ENCODE data around the gene MLIP.
"Not testable (repeated sequence)": the region's sequence is repeated elsewhere in the genome, so short reads cannot be mapped to it uniquely, and the experiment has no call there.

MLIP gene, protein sequence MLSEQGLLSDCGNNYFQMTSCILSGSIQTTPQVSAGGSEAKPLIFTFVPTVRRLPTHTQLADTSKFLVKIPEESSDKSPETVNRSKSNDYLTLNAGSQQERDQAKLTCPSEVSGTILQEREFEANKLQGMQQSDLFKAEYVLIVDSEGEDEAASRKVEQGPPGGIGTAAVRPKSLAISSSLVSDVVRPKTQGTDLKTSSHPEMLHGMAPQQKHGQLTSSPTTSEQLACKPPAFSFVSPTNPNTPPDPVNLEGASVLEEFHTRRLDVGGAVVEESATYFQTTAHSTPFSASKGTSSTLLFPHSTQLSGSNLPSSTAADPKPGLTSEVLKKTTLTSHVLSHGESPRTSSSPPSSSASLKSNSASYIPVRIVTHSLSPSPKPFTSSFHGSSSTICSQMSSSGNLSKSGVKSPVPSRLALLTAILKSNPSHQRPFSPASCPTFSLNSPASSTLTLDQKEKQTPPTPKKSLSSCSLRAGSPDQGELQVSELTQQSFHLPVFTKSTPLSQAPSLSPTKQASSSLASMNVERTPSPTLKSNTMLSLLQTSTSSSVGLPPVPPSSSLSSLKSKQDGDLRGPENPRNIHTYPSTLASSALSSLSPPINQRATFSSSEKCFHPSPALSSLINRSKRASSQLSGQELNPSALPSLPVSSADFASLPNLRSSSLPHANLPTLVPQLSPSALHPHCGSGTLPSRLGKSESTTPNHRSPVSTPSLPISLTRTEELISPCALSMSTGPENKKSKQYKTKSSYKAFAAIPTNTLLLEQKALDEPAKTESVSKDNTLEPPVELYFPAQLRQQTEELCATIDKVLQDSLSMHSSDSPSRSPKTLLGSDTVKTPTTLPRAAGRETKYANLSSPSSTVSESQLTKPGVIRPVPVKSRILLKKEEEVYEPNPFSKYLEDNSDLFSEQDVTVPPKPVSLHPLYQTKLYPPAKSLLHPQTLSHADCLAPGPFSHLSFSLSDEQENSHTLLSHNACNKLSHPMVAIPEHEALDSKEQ

GRCh38 chr6:54111341-54112045 is at the start of gene MLIP:
MLIP (plus strand) TSS chr6:54111443; CDS start chr6:54111480, 37 bp downstream.
- no peak for DNase-seq

- no peak for DNase-seq
These were observed 48.1 kb upstream of the MLIP start for GRCh38 chr6:54063228-54063539.

DNA sequence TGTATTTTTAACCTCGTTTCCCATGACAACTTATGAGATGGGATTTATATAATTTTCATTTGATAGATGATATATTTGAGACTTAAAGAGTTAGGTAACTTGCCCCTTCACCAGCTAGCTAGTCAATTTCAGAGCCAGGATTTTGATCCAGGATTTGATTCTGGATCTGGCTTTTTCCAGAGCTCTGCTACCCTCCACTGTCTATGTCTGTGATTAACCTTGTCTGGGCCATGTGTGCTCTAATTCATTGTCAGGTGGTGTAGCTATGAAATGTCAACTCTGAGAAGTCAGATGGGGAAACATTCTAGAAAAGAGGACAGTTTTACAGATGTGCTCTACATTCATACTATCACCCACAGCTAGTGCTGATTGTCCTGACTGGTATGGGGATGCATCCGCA is 42.5 kb upstream of the MLIP start:
- DNase-seq = no peak

DNA sequence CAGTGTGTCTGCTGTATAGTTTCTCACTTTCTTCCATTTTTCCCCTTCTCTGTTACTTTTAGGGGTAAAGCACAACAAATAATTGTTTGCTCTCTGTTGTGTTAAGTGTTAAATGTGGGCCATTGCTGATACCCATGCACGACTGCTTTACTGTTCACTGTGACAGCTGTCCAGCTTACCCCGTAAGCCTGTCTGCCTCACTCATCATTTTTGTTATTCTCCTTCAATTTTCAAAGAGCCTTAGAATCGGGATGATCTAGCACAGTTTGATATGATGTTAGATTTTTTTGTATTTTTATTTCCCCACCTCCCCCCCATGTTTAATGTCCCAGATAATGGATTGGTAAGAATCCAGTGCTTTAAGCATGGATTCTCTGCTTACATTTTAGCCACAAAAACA is 41.2 kb upstream of the MLIP start:
- no peak for DNase-seq

GRCh38 chr6:54071821-54072340 is 39.4 kb upstream of the MLIP start:
- DNase-seq = no peak

DNA sequence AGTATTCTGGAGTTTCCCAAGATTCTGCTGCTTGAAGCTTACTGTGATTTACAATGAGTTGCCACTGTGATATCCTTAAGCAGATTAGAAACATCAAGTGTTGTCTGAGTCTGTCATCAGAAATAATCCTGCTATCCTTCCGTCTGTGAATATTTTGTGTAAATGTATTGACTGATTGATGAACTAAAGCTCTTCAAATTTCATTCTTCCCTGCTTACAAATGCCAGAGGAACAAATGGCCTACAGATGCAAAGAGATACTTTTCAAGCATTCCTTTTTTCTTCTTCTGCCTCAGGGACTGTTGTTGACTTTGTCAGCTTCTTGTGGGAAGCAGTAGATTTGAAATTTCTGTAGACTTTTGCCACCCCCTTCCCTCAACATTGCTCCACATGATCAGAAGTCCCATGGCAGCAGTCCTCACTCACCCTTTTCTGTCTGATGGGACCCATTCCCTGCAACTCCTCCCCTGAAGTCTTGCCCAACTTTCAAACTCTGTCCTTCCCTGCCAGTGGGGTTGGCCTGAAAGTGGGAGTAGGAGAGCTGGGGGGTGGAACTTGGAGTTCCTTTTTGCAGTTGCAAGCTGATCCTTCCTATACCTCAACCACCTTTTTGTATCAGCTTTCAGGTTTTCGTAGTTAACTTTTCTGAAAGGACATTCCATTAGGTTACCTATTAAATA is 38.5 kb upstream of the MLIP start:
- no peak for DNase-seq

DNA sequence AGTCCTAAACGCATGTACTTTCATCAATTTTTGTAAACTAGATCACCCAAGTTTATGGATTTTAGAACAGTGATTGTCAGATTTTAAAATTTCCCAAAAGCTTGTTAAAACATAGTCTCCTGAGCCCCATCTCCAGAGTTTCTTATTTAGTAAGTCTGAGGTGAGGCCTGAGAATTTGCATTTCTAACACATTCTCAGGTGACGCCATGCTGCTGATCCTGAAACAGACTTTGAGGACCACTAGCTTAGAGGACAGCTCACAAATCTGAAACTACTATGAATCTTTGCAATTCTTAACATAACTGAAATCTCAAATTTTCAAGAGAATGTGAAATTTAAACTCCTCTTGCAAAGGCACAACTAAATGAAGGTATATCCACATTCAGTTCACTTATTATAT is 37.8 kb upstream of the MLIP start:
- no peak for DNase-seq

DNA sequence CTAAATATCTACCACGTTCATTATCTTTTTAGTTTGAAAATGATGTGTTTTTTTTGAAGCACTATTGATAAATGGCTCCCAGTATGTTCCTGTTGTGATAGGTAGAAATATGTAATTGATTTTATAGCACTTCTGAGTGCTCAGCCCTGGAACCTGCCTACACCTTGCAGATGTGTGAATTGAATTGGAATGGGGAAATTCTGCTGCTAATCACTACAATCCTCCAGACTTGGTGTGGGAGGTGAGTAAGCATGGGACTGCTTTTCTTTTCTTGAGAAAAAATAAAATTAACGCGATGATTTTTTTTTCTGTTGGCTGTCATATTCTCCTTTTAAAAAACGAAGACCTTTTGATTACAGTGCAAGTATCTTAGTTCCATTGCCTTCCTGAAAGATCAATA is 37.1 kb upstream of the MLIP start:
- DNase-seq = no peak

DNA sequence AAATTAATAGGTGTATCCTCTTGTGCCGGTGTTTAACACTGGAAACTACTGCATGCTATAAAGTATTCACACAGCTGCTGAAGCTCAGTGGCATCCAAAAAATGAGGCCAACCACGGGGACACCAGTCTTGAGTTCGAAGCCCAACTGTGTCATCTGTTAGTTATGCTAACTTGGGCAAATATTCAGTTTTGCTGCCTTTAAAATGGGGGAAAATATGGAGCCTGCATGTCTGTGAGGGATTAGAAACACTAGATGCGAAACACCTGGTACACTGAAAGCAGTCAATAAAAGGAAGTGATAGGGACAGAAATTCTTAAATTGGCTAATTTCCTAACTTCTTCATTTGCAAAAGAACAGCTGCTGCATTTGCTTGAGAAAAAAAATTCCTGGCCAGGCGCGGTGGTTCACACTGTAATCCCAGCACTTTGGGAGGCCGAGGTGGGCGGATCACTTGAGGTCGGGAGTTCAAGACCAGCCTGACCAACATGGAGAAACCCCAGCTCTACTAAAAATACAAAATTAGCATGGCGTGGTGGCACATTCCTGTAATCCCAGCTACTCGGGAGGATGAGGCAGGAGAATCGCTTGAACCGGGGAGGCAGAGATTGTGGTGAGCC is 36.6 kb upstream of the MLIP start:
- DNase-seq = no peak

GRCh38 chr6:54076159-54076789 is 35.0 kb upstream of the MLIP start:
- no peak for DNase-seq

DNA sequence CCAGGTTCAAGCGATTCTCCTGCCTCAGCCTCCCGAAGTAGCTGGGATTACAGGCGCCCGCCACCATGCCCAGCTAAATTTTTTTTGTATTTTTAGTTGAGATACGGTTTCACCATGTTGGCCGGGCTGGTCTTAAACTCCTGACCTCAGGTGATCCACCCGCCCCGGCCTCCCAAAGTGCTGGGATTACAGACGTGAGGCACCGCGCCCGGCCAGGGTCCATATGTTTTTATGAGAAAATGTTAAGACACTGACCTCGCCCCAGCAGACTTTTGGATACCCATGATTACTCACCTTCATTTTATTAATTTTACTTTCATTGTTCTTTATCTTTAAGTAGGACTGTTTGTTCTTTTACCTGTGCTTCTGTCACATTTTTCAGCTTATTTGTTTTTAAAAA is 29.7 kb upstream of the MLIP start:
- not testable (repeated sequence) for DNase-seq

- DNase-seq = no peak
These were observed 28.0 kb upstream of the MLIP start for GRCh38 chr6:54083287-54083686.

GRCh38 chr6:54084231-54084630 is 27.0 kb upstream of the MLIP start:
- DNase-seq = no peak

DNA sequence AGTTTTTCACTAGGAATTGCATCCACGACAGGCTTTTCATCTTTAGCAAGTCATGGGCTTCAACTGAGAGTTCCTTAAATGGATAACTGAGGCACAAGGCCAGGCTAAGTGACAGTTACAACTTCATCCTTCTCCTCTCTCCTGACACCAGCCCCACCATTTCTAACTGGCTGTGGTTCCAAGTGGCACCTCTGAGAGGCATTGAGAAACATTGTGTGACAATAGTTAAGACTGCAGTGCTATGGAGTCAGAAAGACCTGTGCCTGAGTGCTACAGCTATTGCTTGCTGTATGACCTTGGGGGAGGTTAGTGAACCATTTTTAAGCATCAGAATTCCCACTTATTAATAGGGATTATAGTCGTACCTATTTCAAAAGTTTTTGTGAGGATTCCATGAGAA is 26.2 kb upstream of the MLIP start:
- DNase-seq = no peak

DNA sequence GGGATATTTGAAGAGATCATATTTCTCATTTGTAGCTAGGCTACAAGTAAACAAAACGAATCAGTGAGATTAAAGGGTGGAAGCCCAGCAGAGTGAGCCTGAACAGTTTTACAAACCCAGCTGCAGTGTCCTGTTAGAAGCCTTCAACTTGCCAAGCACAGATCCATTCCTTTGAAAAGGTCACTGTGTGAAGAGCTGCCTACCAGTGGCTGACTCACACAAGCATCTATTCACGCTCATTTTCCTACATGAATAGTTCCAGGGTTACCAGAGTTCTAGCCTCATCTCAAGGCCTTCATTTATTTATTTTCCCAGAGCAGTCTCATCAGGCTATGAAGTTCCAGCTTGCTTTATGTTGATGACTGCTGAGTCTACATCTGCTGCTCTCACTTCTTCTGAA is 25.7 kb upstream of the MLIP start:
- DNase-seq = no peak

DNA sequence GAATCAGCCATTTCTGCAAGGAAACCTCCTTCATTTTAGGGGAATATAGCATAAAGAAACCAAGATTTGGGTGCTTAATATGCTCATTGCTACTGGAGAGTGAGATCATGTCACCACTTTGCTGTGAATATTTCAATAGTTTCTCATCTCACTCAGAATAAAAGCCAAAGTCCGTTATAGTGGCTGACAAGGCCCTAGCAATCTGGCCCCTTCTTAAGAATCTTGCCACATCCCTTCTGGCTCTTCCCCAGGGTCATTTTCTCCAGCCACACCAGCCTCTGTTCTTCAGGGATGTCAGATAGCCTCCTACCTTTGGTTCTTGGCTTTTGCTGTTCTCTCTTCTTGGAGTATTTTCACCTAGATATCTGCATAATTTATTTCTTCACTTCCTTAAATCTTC is 24.8 kb upstream of the MLIP start:
- DNase-seq = no peak

DNA sequence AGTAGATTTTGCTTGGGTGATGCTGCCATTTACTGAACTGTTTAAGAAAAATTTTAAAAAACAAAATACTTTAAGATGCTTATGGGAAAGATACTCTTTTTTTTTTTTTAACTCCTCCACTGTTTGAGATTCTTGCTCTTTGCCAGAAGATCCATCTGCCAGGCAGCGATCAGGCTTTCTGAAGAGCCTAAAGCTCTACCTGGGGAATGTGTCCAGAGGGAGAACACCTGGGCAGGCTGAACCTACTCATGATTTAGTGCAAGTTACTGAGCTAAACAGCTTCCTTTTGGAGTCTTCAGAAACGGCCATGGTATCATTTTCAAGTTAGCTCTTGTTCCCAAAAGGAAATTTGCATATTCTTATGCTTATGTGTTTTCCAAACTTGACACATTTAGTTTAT is 23.5 kb upstream of the MLIP start:
- DNase-seq = no peak

- DNase-seq = no peak
These were observed 17.8 kb upstream of the MLIP start for GRCh38 chr6:54093326-54093948.

DNA sequence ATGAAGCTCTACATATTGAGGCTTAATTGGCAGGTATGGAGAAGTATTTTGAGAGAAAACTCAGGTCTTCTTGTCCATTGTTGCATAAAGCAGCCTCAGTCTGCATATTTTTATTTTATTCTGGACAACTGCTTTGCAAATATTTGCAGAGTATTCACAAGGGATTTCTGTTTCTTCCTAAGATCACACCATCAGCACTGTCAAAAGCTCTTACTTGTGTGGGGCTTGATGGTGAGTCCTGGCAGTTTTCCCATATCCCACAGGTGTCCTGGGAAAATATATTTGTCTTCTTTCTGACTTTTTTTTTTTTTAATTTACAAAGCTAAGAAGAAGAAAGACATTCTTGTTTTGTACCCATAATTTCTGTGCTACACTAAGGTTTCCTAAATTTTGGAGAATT is 16.9 kb upstream of the MLIP start:
- DNase-seq = peak in 1 of 2 experiments; percentile 22

GRCh38 chr6:54094786-54095185 is 16.5 kb upstream of the MLIP start:
- DNase-seq = no peak

- no peak for DNase-seq
These were observed 15.5 kb upstream of the MLIP start for GRCh38 chr6:54095723-54096122.
